IPS-15b (cell line): ENCODE results near the gene TMEM14B.

ENCODE experiments used
- H3K27me3 ChIP-seq: one replicate; pipeline ENCODE4 v1.6.1; 2013; ENCODE audit warnings: low read length; ENCODE audit not compliant: control insufficient read depth, insufficient read depth
- H3K36me3 ChIP-seq: one replicate; pipeline ENCODE4 v1.6.1; 2013; ENCODE audit warnings: low read length; ENCODE audit not compliant: control insufficient read depth, insufficient read depth
- H3K4me1 ChIP-seq: one replicate; pipeline ENCODE4 v1.6.1; 2013; ENCODE audit warnings: mild to moderate bottlenecking, low read length; ENCODE audit not compliant: control insufficient read depth, insufficient read depth
- H3K4me3 ChIP-seq: one replicate; pipeline ENCODE4 v1.5.1; 2013; ENCODE audit warnings: low read depth, low read length
- H3K9ac ChIP-seq: one replicate; pipeline ENCODE4 v1.6.1; 2013; ENCODE audit warnings: low read depth, mild to moderate bottlenecking, low read length
- H3K9me3 ChIP-seq: one replicate; pipeline ENCODE4 v1.6.1; 2013; ENCODE audit warnings: mild to moderate bottlenecking, low read length; ENCODE audit not compliant: control insufficient read depth, insufficient read depth

TMEM14B gene

GRCh38 chr6:10793035-10793434 is 45.4 kb downstream of the TMEM14B start:
- Histone ChIP-seq H3K4me3 (no peak overlapping the region), H3K36me3 (no peaks in the 10 kb centered on the region), H3K27me3 (no peaks in the 10 kb centered on the region), H3K4me1 (no peaks in the 10 kb centered on the region), H3K9me3 (no peaks in the 10 kb centered on the region), H3K9ac (no peak overlapping the region)

- Histone ChIP-seq H3K9me3 (no peaks in the 10 kb centered on the region), H3K4me3 (no peak overlapping the region), H3K36me3 (no peaks in the 10 kb centered on the region), H3K4me1 (no peaks in the 10 kb centered on the region), H3K9ac (no peak overlapping the region), H3K27me3 (no peaks in the 10 kb centered on the region)
Observed at GRCh38 chr6:10793695-10794094, 46.1 kb downstream of the TMEM14B start.

GRCh38 chr6:10794239-10794638 is 46.6 kb downstream of the TMEM14B start:
- no peaks in the 10 kb centered on the region for H3K36me3 ChIP-seq
- H3K9me3 ChIP-seq = no peaks in the 10 kb centered on the region
- no peaks in the 10 kb centered on the region for H3K4me1 ChIP-seq
- H3K4me3 ChIP-seq = no peak overlapping the region
- no peak overlapping the region for H3K9ac ChIP-seq
- H3K27me3 ChIP-seq = no peaks in the 10 kb centered on the region

- Histone ChIP-seq H3K9ac (no peak overlapping the region), H3K27me3 (no peaks in the 10 kb centered on the region), H3K4me1 (peaks cover 3% of the 10 kb centered on the region), H3K9me3 (no peaks in the 10 kb centered on the region), H3K36me3 (no peaks in the 10 kb centered on the region), H3K4me3 (no peak overlapping the region)
Observed at GRCh38 chr6:10800810-10801209, 53.2 kb downstream of the TMEM14B start.

- Histone ChIP-seq H3K36me3 (no peaks in the 10 kb centered on the region), H3K27me3 (no peaks in the 10 kb centered on the region), H3K9me3 (no peaks in the 10 kb centered on the region), H3K9ac (no peak overlapping the region), H3K4me1 (peaks cover 3% of the 10 kb centered on the region), H3K4me3 (no peak overlapping the region)
Observed at GRCh38 chr6:10801224-10801848, 53.7 kb downstream of the TMEM14B start.
